Ishikawa (cell line): Measurements from ENCODE around the gene TEAD1.

ENCODE experiments used
- CEBPB ChIP-seq: IDR thresholded peaks from 2 replicates; pipeline ENCODE4 v1.6.1; 2012
- CREB1 ChIP-seq: IDR thresholded peaks from 2 replicates; pipeline ENCODE4 v1.6.1; 2012; ENCODE audit warnings: low read depth
- EGR1 ChIP-seq: IDR thresholded peaks from 2 replicates; pipeline ENCODE4 v1.6.1; 2012
- EP300 ChIP-seq: IDR thresholded peaks from 2 replicates; pipeline ENCODE4 v1.6.1; 2012; ENCODE audit warnings: borderline replicate concordance
- FOXM1 ChIP-seq: IDR thresholded peaks from 2 replicates; pipeline ENCODE4 v1.6.1; 2012; ENCODE audit warnings: low read depth, borderline replicate concordance
- NFIC ChIP-seq: IDR thresholded peaks from 2 replicates; pipeline ENCODE4 v1.6.1; 2012
- RAD21 ChIP-seq: IDR thresholded peaks from 2 replicates; pipeline ENCODE4 v1.6.1; 2012; ENCODE audit warnings: low read depth
- TAF1 ChIP-seq: IDR thresholded peaks from 2 replicates; pipeline ENCODE4 v1.6.1; 2012; ENCODE audit warnings: low read depth, mild to moderate bottlenecking
- TCF12 ChIP-seq: IDR thresholded peaks from 2 replicates; pipeline ENCODE4 v1.6.1; 2012; ENCODE audit warnings: low read depth
- TEAD4 ChIP-seq: IDR thresholded peaks from 2 replicates; pipeline ENCODE4 v1.6.1; 2012
- USF1 ChIP-seq: IDR thresholded peaks from 2 replicates; pipeline ENCODE4 v1.6.1; 2012
- YY1 ChIP-seq: IDR thresholded peaks from 2 replicates; pipeline ENCODE4 v1.6.1; 2012; ENCODE audit warnings: low read depth
- TF ChIP-seq, protein P1 (sequence below): IDR thresholded peaks from 2 replicates; pipeline ENCODE4 v1.6.1; 2012; ENCODE audit warnings: low read depth, mild to moderate bottlenecking
- TF ChIP-seq, protein P2 (sequence below): IDR thresholded peaks from 2 replicates; pipeline ENCODE4 v1.6.1; 2012

DNA sequence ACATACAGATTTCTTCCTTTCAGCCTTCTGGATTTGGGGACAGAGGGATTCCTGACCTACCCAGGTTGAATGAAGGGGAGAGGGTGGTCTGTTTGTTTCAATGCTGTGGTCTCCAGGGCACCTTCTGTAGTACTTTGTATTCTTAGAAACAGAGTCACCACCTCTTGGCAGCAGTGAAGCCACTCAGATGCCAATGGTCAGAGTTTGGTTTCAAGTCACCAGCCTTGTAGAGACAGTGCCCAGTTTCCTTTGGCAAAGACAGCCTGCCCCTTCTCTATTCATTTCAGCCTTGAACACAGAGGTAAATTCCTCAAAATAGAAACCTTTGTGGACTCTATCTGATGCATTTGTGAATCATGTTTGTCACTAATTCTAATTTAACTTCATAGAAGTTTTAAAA lies 223.2 kb downstream of the TEAD1 start:
- TF ChIP-seq EP300: no peak
- TF ChIP-seq CREB1: no peak
- TF ChIP-seq USF1: no peak
- TF ChIP-seq YY1: no peak
- TF ChIP-seq EGR1: no peak
- TF ChIP-seq TCF12: no peak
- TF ChIP-seq CEBPB: no peak
- TF ChIP-seq, protein P1, sequence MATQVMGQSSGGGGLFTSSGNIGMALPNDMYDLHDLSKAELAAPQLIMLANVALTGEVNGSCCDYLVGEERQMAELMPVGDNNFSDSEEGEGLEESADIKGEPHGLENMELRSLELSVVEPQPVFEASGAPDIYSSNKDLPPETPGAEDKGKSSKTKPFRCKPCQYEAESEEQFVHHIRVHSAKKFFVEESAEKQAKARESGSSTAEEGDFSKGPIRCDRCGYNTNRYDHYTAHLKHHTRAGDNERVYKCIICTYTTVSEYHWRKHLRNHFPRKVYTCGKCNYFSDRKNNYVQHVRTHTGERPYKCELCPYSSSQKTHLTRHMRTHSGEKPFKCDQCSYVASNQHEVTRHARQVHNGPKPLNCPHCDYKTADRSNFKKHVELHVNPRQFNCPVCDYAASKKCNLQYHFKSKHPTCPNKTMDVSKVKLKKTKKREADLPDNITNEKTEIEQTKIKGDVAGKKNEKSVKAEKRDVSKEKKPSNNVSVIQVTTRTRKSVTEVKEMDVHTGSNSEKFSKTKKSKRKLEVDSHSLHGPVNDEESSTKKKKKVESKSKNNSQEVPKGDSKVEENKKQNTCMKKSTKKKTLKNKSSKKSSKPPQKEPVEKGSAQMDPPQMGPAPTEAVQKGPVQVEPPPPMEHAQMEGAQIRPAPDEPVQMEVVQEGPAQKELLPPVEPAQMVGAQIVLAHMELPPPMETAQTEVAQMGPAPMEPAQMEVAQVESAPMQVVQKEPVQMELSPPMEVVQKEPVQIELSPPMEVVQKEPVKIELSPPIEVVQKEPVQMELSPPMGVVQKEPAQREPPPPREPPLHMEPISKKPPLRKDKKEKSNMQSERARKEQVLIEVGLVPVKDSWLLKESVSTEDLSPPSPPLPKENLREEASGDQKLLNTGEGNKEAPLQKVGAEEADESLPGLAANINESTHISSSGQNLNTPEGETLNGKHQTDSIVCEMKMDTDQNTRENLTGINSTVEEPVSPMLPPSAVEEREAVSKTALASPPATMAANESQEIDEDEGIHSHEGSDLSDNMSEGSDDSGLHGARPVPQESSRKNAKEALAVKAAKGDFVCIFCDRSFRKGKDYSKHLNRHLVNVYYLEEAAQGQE: no peak
- TF ChIP-seq FOXM1: no peak
- TF ChIP-seq, protein P2, sequence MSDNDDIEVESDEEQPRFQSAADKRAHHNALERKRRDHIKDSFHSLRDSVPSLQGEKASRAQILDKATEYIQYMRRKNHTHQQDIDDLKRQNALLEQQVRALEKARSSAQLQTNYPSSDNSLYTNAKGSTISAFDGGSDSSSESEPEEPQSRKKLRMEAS: no peak
- no peak for TF ChIP-seq RAD21
- no peak for TF ChIP-seq TAF1
- TF ChIP-seq TEAD4: no peak
- no peak for TF ChIP-seq NFIC
